ENCODE measurements around the gene ZRANB3.
"Not testable (repeated sequence)": the region's sequence is repeated elsewhere in the genome, so short reads cannot be mapped to it uniquely, and the experiment has no call there.

ZRANB3 gene

DNA sequence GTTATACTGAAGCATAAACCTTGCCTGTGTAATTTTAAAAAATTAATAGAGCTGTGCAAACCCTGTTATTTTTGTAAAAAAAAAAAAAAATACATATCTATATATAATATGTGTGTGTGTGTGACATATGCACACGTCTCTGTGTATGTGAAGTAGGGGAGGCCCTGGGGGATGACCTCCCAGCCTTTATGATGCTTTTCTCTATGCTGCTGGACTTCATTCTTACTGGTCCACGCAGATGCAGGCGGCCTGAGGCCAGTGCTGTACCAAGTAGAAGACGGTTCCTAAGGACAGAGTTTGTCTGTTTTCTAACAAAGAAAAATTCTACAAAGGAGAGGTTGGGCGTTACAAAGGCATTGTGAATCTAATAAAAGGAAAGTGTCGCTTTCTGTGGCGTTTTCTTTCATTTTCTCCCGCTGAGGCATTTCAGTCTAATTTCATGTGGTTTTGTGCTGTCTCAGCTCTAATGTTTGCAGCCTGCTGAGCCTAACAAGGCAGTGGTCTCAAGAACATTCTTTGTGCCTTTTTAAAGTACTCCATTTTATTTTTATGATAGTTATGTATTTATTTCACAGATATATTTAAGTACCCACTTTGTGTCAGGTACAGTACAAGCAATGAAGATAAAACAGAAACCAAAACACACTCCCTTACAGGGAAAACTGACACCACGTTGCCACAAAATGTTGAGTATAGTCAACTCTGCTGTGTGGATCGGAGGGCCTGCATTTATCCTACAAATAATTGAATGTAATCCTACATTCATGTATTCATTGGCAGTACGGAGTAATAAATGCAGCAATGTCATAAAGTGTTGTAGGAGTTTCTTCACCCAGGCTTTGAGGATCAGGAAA is 360.9 kb downstream of the ZRANB3 start:
- no peak for DNase-seq

- no peak for DNase-seq
These were observed 362.7 kb downstream of the ZRANB3 start for GRCh38 chr2:135168204-135168856.

GRCh38 chr2:135167273-135167672 is 363.7 kb downstream of the ZRANB3 start:
- no peak for DNase-seq

- no peak for DNase-seq
These were observed 366.6 kb downstream of the ZRANB3 start for GRCh38 chr2:135164431-135164830.

DNA sequence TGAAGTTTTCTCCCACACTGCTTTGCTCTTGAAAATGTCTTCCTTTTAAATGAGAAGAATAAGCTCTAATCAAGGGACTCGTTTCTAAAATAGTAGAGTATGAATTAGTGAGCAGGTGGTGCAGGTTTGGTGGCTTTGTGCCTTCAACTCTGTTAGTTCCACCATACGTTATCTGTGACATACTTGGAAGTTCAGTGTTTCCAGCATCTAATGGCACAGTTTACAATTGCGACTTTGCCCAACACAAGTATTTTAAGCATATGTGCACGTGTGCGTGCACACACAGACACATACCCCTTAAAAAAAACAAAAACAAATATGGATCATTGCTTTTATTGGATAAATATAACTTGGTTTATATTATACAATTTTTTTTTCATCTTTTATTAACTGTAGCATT is 367.1 kb downstream of the ZRANB3 start:
- no peak for DNase-seq

DNA sequence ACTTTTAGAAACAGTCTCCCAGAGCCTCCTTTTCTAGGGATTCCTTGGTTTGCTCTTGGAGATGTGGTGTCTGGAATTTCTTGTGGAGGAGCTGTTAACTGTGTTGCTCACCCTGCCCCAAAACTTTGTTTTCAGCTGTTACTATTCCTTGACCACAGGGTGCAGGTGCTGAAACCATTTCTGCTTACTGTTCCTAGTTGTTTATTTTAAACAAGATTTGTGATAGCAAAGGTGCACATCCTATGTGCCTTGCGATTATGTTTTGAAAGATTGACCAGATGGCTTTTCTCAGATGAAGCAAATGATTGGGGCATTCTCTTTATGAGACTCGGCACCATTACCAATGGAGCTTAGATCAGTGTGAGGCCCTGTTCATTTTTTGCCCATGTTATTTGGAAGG is 367.7 kb downstream of the ZRANB3 start:
- no peak for DNase-seq

DNA sequence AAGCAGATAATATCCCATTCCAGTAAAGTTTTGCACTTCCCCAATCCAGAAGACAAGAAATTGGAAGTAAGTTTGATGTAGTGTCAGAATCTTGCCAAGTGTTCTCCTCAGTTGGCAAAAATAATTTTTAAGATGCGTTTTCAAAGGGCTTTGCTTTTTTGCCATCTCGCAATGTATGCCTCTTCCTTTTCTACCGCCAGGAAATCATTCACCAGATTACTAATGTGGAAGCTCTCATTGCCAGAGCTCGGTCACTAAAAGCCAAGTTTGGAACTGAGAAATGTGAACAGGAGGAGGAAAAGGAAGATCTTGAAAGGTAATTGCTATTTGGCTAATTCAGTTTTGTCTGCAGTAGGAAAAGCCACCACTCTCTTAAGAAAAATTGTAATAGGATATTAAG is 368.2 kb downstream of the ZRANB3 start:
- DNase-seq = no peak

- DNase-seq = no peak
These were observed 368.6 kb downstream of the ZRANB3 start for GRCh38 chr2:135162377-135162776.

DNA sequence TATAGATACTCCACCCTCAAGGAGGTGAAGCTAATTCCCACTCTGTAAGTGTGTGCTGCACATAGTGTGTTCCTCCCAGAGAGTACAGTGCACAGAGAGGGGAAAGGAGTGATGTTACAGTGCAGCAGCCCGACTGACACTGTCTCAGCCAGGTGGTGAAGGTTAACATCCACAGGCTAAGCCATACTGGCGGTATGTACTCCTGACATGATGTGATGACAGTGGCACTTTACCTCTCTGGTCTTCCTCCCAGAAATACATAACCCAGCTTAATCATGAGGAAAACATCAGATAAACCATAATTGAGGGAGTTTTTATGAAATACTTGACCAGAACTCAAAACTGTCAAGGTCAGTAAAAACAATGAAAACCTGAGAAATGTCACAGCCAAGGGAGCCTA is 371.8 kb downstream of the ZRANB3 start:
- DNase-seq = no peak

DNA sequence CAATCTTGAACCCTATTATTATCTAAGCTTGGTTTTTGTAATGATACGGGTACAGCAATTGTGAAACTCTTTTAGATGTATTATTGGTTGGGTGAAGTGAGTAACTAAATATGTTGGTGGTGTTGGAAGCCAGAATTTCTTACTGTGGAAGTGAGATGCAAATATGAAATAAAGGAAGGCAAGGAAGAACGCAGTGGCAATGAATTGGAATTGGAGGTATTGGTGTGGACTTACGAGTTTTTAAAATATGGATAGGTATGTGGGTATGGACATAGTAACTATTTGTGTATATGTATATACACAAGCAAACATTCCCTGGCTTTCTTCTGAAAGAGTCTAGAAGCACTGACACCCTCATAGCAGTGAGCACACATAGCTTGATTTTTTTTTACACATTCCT is 373.2 kb downstream of the ZRANB3 start:
- no peak for DNase-seq

DNA sequence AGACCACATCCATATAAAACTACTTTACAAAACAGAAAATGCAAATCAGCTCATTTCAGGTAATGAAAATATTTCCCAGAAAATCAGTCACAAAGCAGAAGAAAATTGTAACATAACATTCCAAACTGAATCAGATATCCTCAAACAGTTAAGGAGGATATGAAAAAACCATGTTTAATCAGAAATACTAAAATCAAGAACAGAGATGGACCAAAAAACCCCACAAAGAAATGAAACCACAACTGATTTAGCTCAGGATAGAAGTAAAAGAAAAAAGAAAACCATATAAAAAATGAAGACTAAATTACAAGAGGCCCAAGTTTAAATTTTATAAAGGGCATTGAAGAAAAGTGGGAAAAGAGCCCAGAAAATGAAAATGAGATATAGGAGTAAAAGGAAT is 376.1 kb downstream of the ZRANB3 start:
- DNase-seq = no peak

- DNase-seq = no peak
These were observed 378.7 kb downstream of the ZRANB3 start for GRCh38 chr2:135152361-135152760.

- DNase-seq = no peak
These were observed 379.4 kb downstream of the ZRANB3 start for GRCh38 chr2:135151615-135152014.

DNA sequence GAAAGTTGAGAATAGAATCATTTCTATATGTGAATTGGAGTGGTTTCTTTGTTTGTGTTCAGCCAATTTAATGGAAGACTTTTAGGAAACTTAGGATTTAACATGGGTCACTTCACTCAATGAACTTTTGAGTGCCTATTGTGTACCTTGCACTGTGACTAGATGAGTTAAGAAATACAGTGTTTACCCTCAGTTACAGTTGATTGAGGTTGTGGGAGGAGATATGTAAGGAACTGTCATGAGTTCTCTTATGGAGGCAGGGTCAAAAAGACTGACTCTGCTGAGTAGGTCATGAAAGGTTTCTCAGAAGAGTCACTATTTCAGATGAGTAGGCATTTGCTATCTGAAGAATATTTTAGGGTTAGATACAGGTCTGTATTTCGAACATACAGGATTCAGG is 380.3 kb downstream of the ZRANB3 start:
- no peak for DNase-seq

- DNase-seq = no peak
These were observed 381.8 kb downstream of the ZRANB3 start for GRCh38 chr2:135149251-135149650.

DNA sequence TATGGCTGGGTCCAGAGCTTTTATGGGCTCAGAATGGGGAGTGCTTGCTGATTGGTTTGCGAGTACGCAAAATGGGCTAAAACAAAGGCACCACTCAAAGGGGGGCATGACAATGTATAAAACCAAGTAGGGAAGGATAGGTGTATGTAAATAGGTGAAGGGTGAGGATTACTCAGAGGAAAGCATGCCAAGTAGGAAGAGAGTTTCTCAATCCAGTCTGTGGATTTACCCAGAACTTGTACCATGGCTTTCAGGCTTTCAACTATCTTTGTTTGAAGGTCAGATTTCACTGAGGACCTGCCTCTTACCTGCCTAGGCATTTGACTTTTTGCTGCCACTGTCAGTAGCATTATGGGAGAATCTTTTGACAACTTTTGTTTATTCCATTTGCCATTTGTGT is 386.7 kb downstream of the ZRANB3 start:
- DNase-seq = no peak

DNA sequence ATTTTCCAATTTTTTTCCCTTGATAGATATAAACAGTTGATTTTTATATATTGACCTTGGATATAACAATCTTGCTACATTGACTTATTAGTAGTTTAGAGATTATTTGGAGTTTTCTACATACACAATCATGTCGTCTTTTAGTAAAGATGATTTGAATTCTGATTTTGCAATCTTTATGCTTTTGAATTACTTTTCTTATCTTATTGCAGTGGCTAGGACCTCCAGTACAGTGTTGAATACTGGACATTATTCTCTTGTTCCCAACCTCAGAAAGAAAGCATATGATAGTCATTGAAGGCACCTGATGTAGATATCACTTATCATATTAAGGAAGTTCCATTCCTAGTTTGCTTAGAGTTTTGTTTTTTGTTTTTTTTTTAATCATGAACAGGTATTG is 388.7 kb downstream of the ZRANB3 start:
- no peak for DNase-seq

DNA sequence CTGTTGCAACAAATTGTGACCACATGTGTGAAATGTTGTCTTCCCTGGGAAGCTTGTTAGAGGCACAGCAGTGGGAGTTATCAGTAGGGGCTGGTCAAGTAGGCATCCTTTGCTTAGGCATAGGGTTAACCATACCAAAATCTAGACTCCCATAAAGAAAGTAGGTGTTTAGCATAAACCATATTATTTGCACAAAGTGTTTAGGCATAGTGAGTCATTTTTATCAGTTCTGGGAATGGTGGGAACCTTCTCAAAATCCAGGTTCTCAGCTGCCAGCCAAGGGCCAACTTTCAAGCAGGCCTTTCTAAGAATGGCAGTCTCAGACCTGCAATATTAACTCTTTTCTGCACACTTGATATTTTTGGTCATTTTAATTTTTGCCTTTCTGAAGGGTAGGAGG is 390.4 kb downstream of the ZRANB3 start:
- no peak for DNase-seq

GRCh38 chr2:135132314-135132713 is 398.7 kb downstream of the ZRANB3 start:
- no peak for DNase-seq

- no peak for DNase-seq
These were observed 400.3 kb downstream of the ZRANB3 start for GRCh38 chr2:135130751-135131150.

- DNase-seq = no peak
These were observed 405.1 kb downstream of the ZRANB3 start for GRCh38 chr2:135125940-135126339.

- no peak for DNase-seq
These were observed 405.8 kb downstream of the ZRANB3 start for GRCh38 chr2:135124924-135125886.

DNA sequence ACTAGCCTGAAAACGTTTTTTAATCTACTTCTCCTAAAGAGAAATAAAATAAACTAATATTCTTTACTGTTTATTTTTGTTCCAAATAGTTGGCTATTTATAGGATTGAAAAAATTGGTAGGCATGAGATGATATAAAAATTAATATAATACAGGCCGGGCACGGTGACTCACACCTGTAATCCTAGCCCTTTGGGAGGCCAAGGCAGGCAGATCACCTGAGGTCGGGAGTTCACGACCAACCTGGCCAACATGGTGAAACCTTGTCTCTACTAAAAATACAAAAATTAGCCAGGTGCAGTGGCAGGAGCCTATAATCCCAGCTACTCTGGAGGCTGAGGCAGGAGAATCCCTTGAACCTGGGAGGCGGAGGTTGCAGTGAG is 409.4 kb downstream of the ZRANB3 start:
- DNase-seq = not testable (repeated sequence)

Measured in effector CD4-positive, alpha-beta T cell (primary cell).